Body of pancreas (tissue), 4 donors: ENCODE measurements around the gene ARMS2.

Experiments
- CTCF ChIP-seq, 7 experiments: fragments of 450-650 bp in 4 of 7; fragments of 200-600 bp in 3 of 7; sonication (generic) in 3 of 7; IDR thresholded peaks; one replicate each; pipeline ENCODE4 v1.5.1; 2016 to 2019; ENCODE audit warnings: antibody characterized with exemption in 7 of 7
- POLR2A ChIP-seq, 3 donors: fragments of 450-650 bp; IDR thresholded peaks; one replicate each; pipeline ENCODE4 v1.6.1; 2016; ENCODE audit warnings: antibody characterized with exemption in 3 of 3, mild to moderate bottlenecking in 2 of 3

- no peak for TF ChIP-seq POLR2A (IDR thresholded peaks at IDR 0.05)
- TF ChIP-seq CTCF (IDR thresholded peaks at IDR 0.05) = no peak
Measured at GRCh38 chr10:122505011-122505410, 50.6 kb downstream of the ARMS2 start.
